Aorta (tissue), 5 donors: ENCODE measurements around the gene MIOX. TPM values are rescaled to one million over a fixed set of nuclear protein-coding genes. Genes with fewer than 3 reads are reported as not detected.

Source experiments
- ATAC-seq: fragments of 200-7000 bp; cut with Tn5 transposase; one replicate; pipeline ENCODE4 v1.9.1; 2022; ENCODE audit warnings: moderate library complexity; ENCODE audit not compliant: low FRiP score
- DNase-seq, 2 donors: peaks; one replicate each; pipeline ENCODE4 v3.0.0-alpha.2; 2020
- H3K27ac ChIP-seq, 2 donors: one replicate each; pipeline ENCODE4 v1.5.1; 2013; ENCODE audit warnings: low read length in 2 of 2, mild to moderate bottlenecking in 2 of 2, moderate library complexity in 2 of 2, control low read depth in 1 of 2, inconsistent platforms in 1 of 2, low read depth in 1 of 2
- H3K27me3 ChIP-seq, 2 donors: one replicate each; pipeline ENCODE4 v1.6.1; 2013; ENCODE audit warnings: control low read depth in 1 of 2, low read length in 1 of 2, mild to moderate bottlenecking in 1 of 2, moderate library complexity in 1 of 2; ENCODE audit not compliant: insufficient read depth in 2 of 2, control insufficient read depth in 1 of 2
- H3K36me3 ChIP-seq, 2 donors: one replicate each; pipeline ENCODE4 v1.6.1; 2013; ENCODE audit warnings: control low read depth in 1 of 2, low read length in 1 of 2, mild to moderate bottlenecking in 1 of 2; ENCODE audit not compliant: insufficient read depth in 2 of 2, control insufficient read depth in 1 of 2
- H3K4me1 ChIP-seq, 2 donors: one replicate each; pipeline ENCODE4 v1.6.1; 2013; ENCODE audit warnings: low read length in 2 of 2, control low read depth in 1 of 2, mild to moderate bottlenecking in 1 of 2, moderate library complexity in 1 of 2; ENCODE audit not compliant: insufficient read depth in 2 of 2, control insufficient read depth in 1 of 2
- H3K4me3 ChIP-seq, 2 donors: one replicate each; pipeline ENCODE4 v1.5.1; 2013; ENCODE audit warnings: low read length in 2 of 2, control low read depth in 1 of 2, mild to moderate bottlenecking in 1 of 2
- H3K9me3 ChIP-seq: one replicate; pipeline ENCODE4 v1.6.1; 2013; ENCODE audit warnings: mild to moderate bottlenecking, low read length; ENCODE audit not compliant: control insufficient read depth
- WGBS, 2 donors: extraction: QIAGEN DNeasy Blood & Tissue Kit; methylation state at CpG; one replicate each; pipeline ENCODE4 v1.1.7; 2013; 5-methylcytosine and 5-hydroxymethylcytosine counted together
- intact Hi-C, 2 donors: fragments of 100-400 bp; cut with DNase I; formaldehyde crosslinking; loops; one replicate each; pipeline versions ENCODE4 v1.14.2 to v1.15.0; 2022
- polyA plus RNA-seq, 2 donors: library from polyadenylated mRNA; stranded (reverse); fragments of 200-250 nt; gene quantifications; one replicate each; pipeline ENCODE4 v1.2.3, GENCODE V29; 2013
- total RNA-seq, 2 donors: library from RNA; stranded (reverse); fragmentation: NEBNext Ultra II Directional; extraction: Animal tissue kit (Norgen Biotek cat#: 25700); gene quantifications; one replicate each; pipeline ENCODE4 v1.2.1, GENCODE V29; 2021
- donor health status: healthy with polysubstance abuse.
- donor health status: Bipolar disorder and iron deficiency.
- donor health status: DM: no; HTN: no; CAD: no.
- donor health status: DM: no; HTN: no; CAD: no.
- donor health status: DM: yes; HTN: yes; CAD: no.

The MIOX gene
- total and polyA plus RNA-seq, 4 donors = not detected

GRCh38 chr22:50443197-50443596 is 43.5 kb upstream of the MIOX start:
- no peak overlapping the region for H3K4me3 ChIP-seq
- WGBS, 2 donors = 77 to 78% methylated on average over 15 of the region's 15 CpGs
- no peaks in the 10 kb centered on the region for H3K4me1 ChIP-seq
- no peaks in the 10 kb centered on the region for H3K9me3 ChIP-seq
- no peak overlapping the region for H3K27ac ChIP-seq
- DNase-seq (no peak), ATAC-seq (no peak)
- H3K27me3 ChIP-seq = no peaks in the 10 kb centered on the region
- peaks cover 0 to 8% of the 10 kb centered on the region in 2 donors for H3K36me3 ChIP-seq
- intact Hi-C loops = no loop called here

DNA sequence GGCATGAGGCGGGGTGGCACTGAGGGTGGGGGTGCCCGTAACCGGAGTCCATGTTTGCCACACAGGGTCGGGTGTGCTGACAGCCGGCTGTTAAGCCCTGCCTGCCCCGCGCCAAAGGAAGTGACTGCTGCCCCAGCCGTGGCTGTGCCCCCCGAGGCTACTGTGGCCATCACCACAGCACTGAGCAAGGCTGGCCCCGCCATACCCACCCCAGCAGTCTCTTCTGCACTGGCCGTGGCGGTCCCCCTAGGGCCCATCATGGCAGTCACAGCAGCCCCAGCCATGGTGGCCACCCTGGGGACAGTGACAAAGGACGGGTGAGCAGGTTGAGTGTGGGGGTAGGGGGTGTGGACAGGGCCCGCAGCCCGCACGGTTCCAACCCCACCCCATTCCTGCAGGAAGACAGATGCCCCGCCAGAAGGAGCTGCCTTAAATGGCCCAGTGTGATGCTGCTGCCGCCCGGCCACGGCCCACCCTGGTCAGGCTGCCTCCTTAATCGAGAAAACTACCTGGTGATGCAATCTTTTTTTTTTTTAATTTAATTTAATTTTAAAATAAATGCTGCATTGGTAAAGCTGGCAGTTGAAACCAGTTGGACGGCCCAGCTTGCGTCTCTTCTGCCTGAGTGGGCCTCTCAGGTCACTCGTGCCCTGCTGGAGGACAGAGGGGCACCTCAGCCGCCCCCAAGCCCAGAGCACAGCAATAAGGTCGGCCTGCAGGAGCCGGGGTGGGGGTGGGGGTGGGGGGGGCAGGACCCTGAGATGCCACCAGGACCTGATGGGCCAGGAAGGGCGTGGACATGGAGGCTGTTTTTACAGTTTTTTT is 42.6 kb upstream of the MIOX start:
- no peak for ATAC-seq
- DNase-seq = no peak
- peaks cover 0 to 2% of the 10 kb centered on the region in 2 donors for H3K36me3 ChIP-seq

DNA sequence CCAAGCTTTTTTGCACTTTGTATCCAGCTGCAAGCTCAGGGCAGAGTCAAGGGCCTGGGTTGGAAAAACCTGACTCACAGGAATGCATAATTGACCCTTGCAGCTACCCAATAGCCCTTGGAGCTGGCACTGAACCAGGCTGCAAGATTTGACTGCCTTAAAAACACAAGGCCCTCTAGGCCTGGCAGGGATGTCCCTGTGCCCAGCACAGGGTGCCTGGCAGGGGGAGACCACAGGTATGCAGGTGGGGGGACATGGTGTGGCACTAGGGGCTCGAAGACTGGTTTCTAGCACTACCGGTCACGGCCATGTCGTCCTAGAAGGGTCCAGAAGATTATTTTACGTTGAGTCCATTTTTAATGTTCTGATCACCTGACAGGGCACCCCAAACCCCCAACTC is 42.0 kb upstream of the MIOX start:
- no peak overlapping the region for H3K27ac ChIP-seq
- intact Hi-C loops = no loop called here
- no peak for ATAC-seq
- no peak overlapping the region for H3K4me3 ChIP-seq
- no peaks in the 10 kb centered on the region for H3K9me3 ChIP-seq
- WGBS, 2 donors = 67 to 77% methylated on average over 5 of the region's 5 CpGs
- no peaks in the 10 kb centered on the region for H3K4me1 ChIP-seq
- H3K36me3 ChIP-seq = peaks cover 0 to 2% of the 10 kb centered on the region in 2 donors
- no peaks in the 10 kb centered on the region for H3K27me3 ChIP-seq
- DNase-seq = no peak

More for the DNA sequence above, 42.6 kb upstream of the MIOX start:
- H3K4me1 ChIP-seq = no peaks in the 10 kb centered on the region
- H3K27ac ChIP-seq = no peak overlapping the region
- intact Hi-C loops = no loop called here
- no peaks in the 10 kb centered on the region for H3K9me3 ChIP-seq
- H3K4me3 ChIP-seq = no peak overlapping the region
- no peaks in the 10 kb centered on the region for H3K27me3 ChIP-seq
- 69 to 72% methylated on average over 28 of the region's 28 CpGs for WGBS, 2 donors

GRCh38 chr22:50445071-50445879 is 41.4 kb upstream of the MIOX start:
- no peak for ATAC-seq
- H3K36me3 ChIP-seq = peaks cover 0 to 4% of the 10 kb centered on the region in 2 donors
- 72% methylated on average over 30 of the region's 30 CpGs for WGBS, 2 donors

DNA sequence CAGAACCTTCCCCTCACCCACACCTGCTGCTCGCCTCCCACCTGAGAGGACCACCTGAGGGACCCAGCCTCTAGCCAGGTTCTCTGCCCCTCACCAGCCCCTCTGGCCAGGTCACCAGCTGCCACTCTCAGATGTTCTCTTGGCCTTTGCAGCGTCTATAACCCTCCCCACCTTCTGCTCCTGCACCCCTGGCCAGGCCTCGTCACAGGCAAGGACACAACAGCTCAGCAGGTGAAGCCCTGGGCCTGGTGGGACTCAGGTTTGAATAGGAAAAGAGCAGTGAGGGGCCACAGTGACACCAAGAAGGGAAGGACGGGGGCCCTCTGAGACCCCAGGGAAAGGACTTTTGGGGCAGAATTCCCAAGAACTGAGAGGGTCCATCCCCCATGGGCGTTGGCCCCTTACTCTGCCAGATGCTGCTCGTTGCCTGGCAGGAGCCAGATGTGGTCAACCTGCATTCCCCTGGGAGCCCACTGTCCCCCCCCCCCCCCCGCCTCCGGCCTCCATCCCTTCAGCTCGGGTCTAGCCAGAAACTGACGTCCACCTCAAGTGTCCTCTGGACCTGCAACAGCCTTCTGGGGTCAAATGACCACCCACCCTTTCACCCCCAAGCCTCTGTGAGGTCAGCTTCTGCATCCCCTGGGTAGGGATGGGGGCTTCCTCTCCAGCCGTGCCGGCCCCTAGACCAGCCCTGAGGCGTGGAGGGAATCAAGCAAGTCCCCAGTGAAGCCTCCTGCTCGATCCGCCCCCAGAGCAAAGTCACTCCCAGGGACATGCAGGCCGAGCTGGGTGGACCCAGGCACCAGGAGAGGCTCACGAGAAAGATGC is 40.6 kb upstream of the MIOX start:
- ATAC-seq (no peak), DNase-seq (no peak)
- Histone ChIP-seq H3K27ac (no peak overlapping the region), H3K27me3 (no peaks in the 10 kb centered on the region), H3K9me3 (no peaks in the 10 kb centered on the region), H3K4me1 (no peaks in the 10 kb centered on the region), H3K4me3 (no peak overlapping the region), H3K36me3 (peaks cover 0 to 3% of the 10 kb centered on the region in 2 donors)
- WGBS, 2 donors = 70 to 76% methylated on average over 15 to 17 of the region's 17 CpGs
- intact Hi-C loops = no loop called here

More at GRCh38 chr22:50445071-50445879, 41.4 kb upstream of the MIOX start:
- Histone ChIP-seq H3K27me3 (no peaks in the 10 kb centered on the region), H3K27ac (no peak overlapping the region), H3K4me3 (no peak overlapping the region), H3K9me3 (no peaks in the 10 kb centered on the region), H3K4me1 (no peaks in the 10 kb centered on the region)
- DNase-seq = no peak
- intact Hi-C loops = no loop called here

GRCh38 chr22:50446708-50447575 is 39.7 kb upstream of the MIOX start:
- Histone ChIP-seq H3K4me1 (no peaks in the 10 kb centered on the region), H3K9me3 (no peaks in the 10 kb centered on the region), H3K27me3 (no peaks in the 10 kb centered on the region), H3K27ac (no peak overlapping the region), H3K4me3 (no peak overlapping the region), H3K36me3 (peaks cover 0 to 3% of the 10 kb centered on the region in 2 donors)
- ATAC-seq = no peak
- no peak for DNase-seq
- intact Hi-C loops = no loop called here
- WGBS, 2 donors = 83 to 86% methylated on average over 51 to 54 of the region's 54 CpGs

- H3K27ac ChIP-seq = no peak overlapping the region
- H3K4me3 ChIP-seq = no peak overlapping the region
- 87 to 90% methylated on average over 27 of the region's 27 CpGs for WGBS, 2 donors
- no peaks in the 10 kb centered on the region for H3K27me3 ChIP-seq
- H3K9me3 ChIP-seq = no peaks in the 10 kb centered on the region
- no peak for ATAC-seq
- no peaks in the 10 kb centered on the region for H3K4me1 ChIP-seq
- intact Hi-C loops = no loop called here
- H3K36me3 ChIP-seq = peaks cover 0 to 3% of the 10 kb centered on the region in 2 donors
- DNase-seq = no peak
These were observed 38.8 kb upstream of the MIOX start for GRCh38 chr22:50447576-50448551.
